GM19239 (cell line): ENCODE data around the gene LASP1NB.
"Not testable (repeated sequence)": the region's sequence is repeated elsewhere in the genome, so short reads cannot be mapped to it uniquely, and the experiment has no call there.

ENCODE experiments used
- DNase-seq: peaks from one replicate; pipeline ENCODE4 v3.0.0; 2011; ENCODE audit warnings: low spot score; ENCODE audit not compliant: insufficient read length
- FAIRE-seq: peaks from 2 replicates; lab custom pipeline; 2011; peaks lifted over from hg19 to GRCh38; lab: Jason Lieb, UNC

The LASP1NB gene

DNA sequence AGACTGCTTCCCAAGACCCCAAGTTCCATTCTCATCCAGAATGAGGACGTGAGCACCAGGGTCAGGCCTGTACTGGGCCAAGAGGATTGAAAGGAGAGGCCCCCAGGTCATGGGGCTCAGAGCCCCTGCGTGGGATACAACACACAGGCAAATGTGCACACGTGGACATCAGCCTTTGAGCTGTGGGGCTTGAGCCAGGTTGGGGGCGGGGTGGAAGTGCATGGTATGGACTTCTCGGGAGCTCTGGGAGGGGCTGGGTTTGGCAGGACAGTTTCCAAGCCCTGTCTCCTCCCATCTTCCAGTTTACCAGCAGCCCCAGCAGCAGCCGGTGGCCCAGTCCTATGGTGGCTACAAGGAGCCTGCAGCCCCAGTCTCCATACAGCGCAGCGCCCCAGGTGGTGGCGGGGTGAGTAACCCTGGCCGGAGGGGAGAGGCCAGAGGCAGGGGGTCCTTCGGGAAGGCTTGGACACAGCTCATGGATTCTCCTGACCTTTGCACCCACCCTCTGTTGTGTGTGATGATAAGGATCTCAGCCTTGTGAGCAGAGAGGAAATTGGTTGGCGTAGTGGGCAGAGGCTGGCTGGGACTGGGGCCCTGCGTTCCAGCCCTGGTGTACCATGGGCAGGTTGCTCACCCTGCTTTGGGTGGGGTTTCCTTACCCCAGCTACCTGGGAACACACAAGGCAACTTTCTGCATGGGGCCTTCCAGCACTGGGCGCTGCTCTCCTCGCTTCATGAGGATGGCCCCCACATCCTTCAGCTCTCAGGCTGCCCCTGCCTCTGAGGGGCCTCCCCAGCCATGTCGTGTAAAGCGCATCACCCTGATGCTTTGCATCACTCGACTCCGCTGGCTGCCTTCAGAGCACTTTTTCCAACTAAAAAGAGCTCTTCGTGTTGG is 10.4 kb upstream of the LASP1NB start:
- FAIRE-seq, result no peak

DNA sequence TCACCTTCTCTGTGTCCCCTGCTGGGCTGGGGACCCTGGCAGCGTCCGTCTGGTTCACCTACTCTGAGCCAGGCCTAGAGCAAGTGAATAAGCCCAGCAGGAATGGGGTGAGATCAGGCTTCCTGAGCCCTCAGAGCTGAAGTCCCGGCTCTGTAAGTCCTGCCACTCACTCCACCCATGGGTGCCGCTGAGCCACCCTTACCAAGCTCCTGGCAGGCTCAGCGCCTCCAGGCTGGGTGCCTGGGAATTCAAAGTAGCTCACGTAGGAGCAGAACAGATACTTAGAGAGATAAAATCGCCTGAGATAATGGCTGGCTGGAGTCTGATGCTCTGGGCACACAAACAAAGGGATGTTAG is 9.8 kb upstream of the LASP1NB start:
- FAIRE-seq, result no peak

More for the DNA sequence above, 10.4 kb upstream of the LASP1NB start:
- no peak for DNase-seq

DNA sequence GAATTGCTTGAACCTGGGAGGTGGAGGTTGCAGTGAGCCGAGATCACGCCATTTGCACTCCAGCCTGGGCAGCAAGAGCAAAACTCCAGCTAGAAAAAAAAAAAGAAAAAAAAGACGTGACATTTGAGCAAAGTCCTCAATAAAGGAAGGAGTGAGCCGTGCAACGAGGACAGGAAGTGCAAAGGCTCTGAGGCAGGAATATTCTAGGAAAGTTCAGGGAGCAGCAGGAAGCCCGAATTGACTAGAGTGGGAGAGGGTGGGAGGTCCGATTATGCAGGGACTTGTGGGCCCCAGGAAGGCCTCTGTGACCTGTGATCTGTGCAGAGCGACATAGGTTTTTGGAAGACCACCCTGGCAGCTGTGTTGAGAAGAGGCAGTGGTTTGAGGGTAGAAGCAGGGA is 8.6 kb upstream of the LASP1NB start:
- FAIRE-seq, result no peak
- DNase-seq, result no peak

More for the DNA sequence above, 9.8 kb upstream of the LASP1NB start:
- DNase-seq, result no peak

DNA sequence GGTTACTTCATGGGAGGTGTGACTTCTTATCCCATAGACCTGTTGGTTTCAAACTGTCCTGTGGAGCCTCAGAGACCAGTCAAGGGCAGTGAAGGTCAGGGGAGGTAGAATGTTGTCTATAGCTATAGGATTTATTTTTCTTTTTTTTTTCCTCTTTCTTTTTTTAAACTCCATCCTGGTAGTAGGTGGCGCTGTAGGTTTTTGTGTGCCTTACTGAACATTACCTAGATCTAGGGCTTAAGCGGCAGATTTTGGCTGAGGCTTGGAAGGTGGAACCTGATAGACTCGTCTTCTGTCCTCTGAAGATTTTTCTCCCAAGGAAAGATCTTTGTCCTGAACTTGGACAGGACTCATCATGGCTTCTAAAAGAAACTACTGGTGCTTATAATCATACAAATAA is 8.2 kb upstream of the LASP1NB start:
- FAIRE-seq (no peak), DNase-seq (no peak)

DNA sequence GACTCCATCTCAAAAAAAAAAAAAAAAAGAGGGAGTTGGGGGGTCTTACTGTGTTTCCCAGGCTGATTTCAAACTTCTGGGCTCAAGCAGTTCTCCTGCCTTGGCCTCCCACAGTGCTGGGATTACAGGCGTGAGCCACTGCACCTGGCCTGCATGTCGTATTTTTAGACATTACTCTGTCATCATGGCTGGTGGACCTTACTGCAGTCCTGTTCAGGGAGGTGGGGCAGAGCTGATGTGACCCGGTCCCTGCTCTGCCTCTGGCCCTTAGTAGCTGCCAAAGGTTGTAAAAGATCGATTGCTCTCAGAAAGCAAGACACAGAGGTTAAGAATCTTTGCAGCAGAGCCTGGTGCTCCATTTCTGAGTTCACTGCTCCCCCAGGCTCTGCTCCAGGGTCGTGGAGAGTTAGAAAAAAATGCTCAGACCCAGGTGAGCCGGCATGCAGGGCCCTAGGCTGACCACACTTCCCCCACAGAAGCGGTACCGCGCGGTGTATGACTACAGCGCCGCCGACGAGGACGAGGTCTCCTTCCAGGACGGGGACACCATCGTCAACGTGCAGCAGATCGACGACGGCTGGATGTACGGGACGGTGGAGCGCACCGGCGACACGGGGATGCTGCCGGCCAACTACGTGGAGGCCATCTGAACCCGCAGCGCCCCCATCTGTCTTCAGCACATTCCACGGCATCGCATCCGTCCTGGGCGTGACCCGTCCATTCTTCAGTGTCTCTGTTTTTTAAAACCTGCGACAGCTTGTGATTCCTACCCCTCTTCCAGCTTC is 7.1 kb upstream of the LASP1NB start:
- no peak for FAIRE-seq

DNA sequence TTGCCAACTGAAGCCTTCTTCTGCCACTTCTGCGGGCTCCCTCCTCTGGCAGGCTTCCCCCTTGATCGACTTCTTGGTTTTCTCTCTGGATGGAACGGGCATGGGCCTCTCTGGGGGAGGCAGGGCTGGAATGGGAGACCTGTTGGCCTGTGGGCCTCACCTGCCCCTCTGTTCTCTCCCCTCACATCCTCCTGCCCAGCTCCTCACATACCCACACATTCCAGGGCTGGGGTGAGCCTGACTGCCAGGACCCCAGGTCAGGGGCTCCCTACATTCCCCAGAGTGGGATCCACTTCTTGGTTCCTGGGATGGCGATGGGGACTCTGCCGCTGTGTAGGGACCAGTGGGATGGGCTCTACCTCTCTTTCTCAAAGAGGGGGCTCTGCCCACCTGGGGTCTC is 6.5 kb upstream of the LASP1NB start:
- FAIRE-seq, result no peak

More for the DNA sequence above, 7.1 kb upstream of the LASP1NB start:
- no peak for DNase-seq

DNA sequence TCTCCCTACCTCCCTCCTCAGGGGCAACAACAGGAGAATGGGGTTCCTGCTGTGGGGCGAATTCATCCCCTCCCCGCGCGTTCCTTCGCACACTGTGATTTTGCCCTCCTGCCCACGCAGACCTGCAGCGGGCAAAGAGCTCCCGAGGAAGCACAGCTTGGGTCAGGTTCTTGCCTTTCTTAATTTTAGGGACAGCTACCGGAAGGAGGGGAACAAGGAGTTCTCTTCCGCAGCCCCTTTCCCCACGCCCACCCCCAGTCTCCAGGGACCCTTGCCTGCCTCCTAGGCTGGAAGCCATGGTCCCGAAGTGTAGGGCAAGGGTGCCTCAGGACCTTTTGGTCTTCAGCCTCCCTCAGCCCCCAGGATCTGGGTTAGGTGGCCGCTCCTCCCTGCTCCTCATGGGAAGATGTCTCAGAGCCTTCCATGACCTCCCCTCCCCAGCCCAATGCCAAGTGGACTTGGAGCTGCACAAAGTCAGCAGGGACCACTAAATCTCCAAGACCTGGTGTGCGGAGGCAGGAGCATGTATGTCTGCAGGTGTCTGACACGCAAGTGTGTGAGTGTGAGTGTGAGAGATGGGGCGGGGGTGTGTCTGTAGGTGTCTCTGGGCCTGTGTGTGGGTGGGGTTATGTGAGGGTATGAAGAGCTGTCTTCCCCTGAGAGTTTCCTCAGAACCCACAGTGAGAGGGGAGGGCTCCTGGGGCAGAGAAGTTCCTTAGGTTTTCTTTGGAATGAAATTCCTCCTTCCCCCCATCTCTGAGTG is 5.9 kb upstream of the LASP1NB start:
- FAIRE-seq (no peak), DNase-seq (no peak)

More for the DNA sequence above, 6.5 kb upstream of the LASP1NB start:
- no peak for DNase-seq

DNA sequence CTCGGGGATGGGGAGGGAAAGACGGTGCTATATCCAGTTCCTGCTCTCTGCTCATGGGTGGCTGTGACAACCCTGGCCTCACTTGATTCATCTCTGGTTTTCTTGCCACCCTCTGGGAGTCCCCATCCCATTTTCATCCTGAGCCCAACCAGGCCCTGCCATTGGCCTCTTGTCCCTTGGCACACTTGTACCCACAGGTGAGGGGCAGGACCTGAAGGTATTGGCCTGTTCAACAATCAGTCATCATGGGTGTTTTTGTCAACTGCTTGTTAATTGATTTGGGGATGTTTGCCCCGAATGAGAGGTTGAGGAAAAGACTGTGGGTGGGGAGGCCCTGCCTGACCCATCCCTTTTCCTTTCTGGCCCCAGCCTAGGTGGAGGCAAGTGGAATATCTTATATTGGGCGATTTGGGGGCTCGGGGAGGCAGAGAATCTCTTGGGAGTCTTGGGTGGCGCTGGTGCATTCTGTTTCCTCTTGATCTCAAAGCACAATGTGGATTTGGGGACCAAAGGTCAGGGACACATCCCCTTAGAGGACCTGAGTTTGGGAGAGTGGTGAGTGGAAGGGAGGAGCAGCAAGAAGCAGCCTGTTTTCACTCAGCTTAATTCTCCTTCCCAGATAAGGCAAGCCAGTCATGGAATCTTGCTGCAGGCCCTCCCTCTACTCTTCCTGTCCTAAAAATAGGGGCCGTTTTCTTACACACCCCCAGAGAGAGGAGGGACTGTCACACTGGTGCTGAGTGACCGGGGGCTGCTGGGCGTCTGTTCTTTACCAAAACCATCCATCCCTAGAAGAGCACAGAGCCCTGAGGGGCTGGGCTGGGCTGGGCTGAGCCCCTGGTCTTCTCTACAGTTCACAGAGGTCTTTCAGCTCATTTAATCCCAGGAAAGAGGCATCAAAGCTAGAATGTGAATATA is 4.8 kb upstream of the LASP1NB start:
- FAIRE-seq (no peak), DNase-seq (no peak)

DNA sequence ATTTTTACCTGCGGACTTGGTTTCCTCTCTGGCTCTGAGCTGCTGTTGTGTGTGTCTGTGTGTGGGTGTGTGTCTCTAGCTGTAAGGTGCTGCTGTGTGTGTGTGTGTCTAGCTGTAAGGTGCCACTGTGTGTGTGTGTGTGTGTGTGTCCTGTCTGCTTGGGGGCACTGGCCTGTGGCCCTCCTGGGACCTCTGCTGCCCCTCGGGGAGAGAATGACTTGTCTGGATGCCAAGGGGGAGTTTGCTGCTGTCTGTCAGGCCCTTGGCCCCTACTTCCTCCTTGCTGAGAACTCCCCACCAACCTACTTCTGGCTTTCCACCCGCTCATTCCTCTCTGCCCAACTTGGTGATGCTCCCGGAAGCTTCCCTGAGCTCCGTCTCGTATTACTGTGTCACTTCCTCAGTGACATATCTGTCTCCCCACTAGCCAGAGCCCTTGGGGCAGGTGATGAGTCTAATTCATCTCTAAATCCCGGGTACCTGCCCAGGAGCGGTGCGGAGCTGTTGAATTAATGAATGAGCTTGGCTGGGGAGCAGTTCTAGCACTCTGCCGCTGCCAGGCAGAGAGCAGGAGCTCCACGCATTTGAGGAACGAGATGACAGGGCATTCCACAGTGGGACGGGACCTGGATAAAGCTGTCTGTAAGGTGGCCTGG is 3.5 kb upstream of the LASP1NB start:
- DNase-seq (no peak), FAIRE-seq (no peak)

DNA sequence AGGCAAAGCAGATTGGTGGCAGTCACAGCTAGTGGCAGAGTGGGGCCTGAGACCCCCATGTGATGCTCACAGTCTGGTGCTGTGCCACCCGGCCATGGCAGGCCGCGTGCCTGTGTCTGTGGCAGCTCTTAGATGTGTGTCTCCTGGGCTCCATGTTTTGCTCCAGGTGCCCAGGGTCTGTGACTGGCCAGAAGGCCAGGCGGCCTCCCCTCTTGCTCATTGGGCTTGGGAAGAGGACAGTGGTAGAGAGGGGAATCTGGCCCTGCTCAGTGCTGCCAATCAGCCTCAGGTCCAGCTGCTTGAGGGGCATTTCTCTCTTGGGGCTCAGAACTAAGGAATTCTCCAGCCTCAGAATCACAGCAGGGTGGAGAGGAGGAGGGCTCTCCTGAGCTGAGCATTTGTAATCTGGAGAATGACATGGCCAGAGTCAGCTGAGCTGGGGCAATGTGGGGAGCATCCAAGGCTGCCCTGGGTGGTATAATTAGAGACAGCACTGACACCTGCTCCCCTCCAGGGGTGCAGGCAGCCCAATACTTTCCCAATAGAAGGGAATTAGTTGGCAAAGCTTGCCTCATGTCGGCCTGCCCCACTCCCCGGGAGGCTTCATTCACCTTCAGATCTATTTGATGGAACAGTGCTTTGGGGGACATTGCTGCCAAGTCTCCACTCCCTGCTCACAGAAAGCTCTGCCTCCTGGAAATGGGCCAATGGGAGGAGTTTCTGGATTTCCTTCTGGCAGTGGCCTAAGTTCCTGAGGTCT is 2.7 kb upstream of the LASP1NB start:
- no peak for DNase-seq
- no peak for FAIRE-seq

DNA sequence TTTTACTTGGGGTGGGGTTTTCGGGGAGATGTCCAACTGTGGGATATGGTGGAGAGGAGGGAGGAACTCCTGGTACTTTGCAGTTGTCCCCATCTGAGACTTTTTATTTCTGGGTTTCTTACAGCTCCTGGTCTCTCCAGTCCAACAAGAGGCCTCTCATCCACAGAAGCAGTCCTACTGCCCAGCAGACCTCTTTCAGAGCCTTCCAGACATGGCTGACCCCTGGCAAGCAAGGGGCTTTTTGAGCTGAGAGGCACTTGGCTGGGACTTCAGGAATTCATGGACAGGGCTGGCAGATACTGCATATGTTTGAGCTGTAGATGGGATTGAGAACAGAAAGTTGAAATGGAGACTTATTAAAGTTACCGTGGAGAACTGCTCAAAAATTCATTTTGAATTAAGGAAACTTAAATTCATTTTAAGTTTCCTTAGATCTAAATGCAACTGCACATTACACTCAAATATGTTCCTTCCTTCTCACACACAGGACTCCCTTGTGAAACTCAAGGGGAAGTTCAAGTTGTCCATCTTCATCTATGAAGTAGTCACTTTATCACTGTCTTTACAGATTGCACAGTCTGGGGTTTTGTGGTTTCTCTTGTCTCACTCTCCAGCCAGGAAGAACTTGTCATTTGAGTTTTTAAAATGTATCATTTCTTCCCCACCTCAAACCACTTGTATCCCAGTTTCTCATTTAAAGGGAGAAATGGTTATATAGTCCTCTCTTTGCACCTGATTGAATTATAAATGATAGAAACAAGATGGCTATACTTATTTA is 1.1 kb downstream of the LASP1NB start:
- FAIRE-seq, result peak; percentile 66
- no peak for DNase-seq

DNA sequence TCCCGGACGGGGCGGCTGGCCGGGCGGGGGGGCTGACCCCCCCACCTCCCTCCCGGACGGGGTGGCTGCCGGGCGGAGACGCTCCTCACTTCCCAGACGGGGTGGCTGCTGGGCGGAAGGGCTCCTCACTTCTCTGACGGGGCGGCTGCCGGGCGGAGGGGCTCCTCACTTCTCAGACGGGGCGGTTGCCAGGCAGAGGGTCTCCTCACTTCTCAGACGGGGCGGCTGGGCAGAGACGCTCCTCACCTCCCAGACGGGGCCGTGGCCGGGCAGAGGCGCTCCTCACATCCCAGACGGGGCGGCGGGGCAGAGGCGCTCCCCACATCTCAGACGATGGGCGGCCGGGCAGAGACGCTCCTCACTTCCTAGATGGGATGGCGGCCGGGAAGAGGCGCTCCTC is 5.4 kb downstream of the LASP1NB start:
- not testable (repeated sequence) for FAIRE-seq, DNase-seq

DNA sequence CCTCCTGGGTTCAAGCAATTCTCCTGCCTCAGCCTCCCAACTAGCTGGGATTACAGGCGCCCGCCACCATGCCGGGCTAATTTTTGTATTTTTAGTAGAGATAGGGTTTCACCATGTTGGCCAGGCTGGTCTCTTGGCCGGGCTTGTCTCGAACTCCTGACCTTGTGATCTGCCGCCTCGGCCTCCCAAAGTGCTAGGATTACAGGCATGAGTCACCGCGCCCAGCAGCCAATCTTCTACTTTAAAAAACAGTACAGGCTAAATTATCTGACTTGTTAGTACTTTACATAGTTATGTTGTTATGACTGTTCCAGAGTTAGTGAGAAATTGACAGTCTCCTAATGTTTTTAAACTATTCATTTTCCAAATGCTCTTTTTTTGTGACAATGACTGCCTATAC is 8.5 kb downstream of the LASP1NB start:
- not testable (repeated sequence) for DNase-seq, FAIRE-seq

DNA sequence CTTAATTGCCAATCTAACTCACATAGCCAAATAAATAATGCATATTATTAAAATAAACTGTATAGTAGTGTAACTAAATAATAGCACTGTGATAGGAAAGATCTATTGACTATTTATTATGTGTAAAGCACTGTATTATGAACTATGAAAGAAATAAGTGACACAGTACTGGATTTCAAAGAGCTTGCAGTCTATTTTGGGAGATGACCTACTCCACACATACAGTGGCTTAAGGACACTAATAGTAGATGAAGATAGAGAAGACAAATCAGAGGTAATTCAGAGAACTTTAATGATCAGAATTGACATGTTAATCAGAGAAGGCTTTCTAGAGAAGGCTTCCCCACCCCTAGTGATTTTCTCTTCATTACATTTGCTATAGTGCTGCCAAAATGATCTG is 14.6 kb downstream of the LASP1NB start:
- FAIRE-seq (no peak), DNase-seq (no peak)

DNA sequence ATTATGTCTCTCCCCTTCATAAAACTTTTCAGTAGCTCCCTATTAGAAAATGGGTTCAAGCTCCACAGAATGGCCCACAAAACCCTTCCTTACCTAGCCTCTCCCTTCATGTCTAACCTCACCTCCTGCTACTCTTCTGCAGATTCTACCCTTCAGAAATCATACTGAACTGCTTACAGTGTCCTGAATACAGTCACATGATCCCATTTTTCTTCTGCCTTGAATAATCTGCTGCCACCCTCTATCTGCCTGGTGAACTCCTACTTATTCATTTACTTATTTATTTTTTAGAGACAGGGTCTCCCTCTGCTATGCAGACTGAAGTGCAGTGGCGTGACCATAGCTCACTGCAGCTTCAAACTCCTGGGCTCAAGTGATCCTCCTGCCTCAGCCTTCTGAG is 15.0 kb downstream of the LASP1NB start:
- DNase-seq (no peak), FAIRE-seq (no peak)

DNA sequence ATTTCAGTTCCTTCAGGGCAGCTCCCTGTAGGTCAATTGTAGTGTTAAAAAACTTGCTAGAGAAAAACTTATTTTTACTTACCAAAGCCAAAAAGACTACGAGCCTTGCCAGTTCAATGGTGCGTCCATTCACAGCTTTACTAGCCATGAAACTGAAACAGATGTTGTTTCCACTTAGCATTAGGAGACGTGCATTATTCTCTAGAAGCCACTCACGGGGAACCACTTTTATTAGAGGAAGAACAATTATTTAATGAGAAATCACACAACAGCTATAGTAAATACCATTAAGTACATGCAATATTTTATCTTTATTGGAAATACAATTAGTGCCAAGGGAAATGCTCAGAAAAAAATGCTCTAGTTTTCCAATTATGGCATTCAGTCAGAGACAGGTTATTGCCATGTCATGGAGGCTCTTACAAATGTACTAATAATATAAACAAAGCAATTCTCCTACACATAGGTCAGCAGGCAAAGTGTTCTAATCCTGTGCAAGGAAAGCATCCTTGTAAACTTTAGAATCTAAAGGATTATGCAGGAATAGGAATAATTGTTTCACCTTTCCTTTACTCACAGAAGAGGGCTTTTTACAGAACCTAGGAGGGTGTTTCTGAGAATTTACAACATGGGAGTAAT is 17.4 kb downstream of the LASP1NB start:
- DNase-seq, result no peak

DNA sequence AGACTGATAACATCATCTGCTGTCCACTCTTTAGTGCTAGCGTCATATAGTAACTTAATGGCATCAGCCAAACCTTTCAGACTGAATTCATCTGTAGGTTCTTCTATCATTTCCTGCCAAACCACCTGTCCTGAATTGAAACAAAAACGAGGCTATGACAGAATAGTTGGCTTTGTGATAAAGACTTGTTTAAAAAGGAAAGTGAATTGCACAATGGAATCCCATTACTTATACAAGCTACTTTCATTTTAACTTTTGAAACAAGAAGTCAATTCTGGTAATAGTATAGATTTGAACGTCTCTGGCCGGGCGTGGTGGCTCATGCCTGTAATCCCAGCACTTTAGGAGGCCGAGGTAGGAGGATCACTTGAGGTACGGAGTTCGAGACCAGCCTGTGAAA is 18.2 kb downstream of the LASP1NB start:
- peak; percentile 73 for FAIRE-seq
- no peak for DNase-seq

More for the DNA sequence above, 17.4 kb downstream of the LASP1NB start:
- peak; percentile 97 for FAIRE-seq
